ENCODE data around the gene PROS1. TPM values are rescaled to one million over a fixed set of nuclear protein-coding genes. Genes with fewer than 3 reads are reported as not detected.
A peak's percentile ranks its signal among the peaks of the same experiment; 100 is the strongest.

The PROS1 gene
- total and polyA plus RNA-seq, 10 of the 15 experiments (the other 5 are each of a cell fraction or from before 2014, with no cell fraction given), result 0.10 TPM; not detected in 9

- TF ChIP-seq E2F4 (IDR thresholded peaks at IDR 0.05; ENCODE audit: low read depth, low read length), result 0 out of 2 replicates have a peak, but pooled peaks have one; percentile 46
- TF ChIP-seq RFX5 (IDR thresholded peaks at IDR 0.05; ENCODE audit: low read depth, low read length), result peak; percentile 83
- TF ChIP-seq, protein P1, sequence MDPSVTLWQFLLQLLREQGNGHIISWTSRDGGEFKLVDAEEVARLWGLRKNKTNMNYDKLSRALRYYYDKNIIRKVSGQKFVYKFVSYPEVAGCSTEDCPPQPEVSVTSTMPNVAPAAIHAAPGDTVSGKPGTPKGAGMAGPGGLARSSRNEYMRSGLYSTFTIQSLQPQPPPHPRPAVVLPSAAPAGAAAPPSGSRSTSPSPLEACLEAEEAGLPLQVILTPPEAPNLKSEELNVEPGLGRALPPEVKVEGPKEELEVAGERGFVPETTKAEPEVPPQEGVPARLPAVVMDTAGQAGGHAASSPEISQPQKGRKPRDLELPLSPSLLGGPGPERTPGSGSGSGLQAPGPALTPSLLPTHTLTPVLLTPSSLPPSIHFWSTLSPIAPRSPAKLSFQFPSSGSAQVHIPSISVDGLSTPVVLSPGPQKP (IDR thresholded peaks at IDR 0.05; ENCODE audit: low read depth, low read length), result peak; percentile 17; the same call in 1 of the 2 replicates
- TF ChIP-seq FOXK2 (IDR thresholded peaks at IDR 0.05), result no peak
- no peak for TF ChIP-seq MLLT1 (IDR thresholded peaks at IDR 0.05)
- TF ChIP-seq MXI1 (IDR thresholded peaks at IDR 0.05; ENCODE audit: low read depth, low read length), result peak; percentile 94
- TF ChIP-seq POLR2AphosphoS2 (IDR thresholded peaks at IDR 0.05; ENCODE audit: low read depth, low read length), result no peak
- TF ChIP-seq CREB1 (IDR thresholded peaks at IDR 0.05; ENCODE audit: low read depth), result peak; percentile 95
- TF ChIP-seq ZNF217 (IDR thresholded peaks at IDR 0.05), result no peak
- no peak for TF ChIP-seq CBX5 (IDR thresholded peaks at IDR 0.05; ENCODE audit: low read depth)
- TF ChIP-seq ATF2 (IDR thresholded peaks at IDR 0.05; ENCODE audit: low read length), result no peak
- TF ChIP-seq GATAD2B (conservative IDR thresholded peaks at IDR 0.05; ENCODE audit: low read depth), result no peak
- TF ChIP-seq YY1 (IDR thresholded peaks at IDR 0.05; ENCODE audit: low read depth, low read length), result no peak; the same call in 1 of the 2 replicates
- TF ChIP-seq ZBED1 (IDR thresholded peaks at IDR 0.05; ENCODE audit: borderline replicate concordance), result no peak
- TF ChIP-seq STAT1 (conservative IDR thresholded peaks at IDR 0.05), result no peak
- TF ChIP-seq, protein P2, sequence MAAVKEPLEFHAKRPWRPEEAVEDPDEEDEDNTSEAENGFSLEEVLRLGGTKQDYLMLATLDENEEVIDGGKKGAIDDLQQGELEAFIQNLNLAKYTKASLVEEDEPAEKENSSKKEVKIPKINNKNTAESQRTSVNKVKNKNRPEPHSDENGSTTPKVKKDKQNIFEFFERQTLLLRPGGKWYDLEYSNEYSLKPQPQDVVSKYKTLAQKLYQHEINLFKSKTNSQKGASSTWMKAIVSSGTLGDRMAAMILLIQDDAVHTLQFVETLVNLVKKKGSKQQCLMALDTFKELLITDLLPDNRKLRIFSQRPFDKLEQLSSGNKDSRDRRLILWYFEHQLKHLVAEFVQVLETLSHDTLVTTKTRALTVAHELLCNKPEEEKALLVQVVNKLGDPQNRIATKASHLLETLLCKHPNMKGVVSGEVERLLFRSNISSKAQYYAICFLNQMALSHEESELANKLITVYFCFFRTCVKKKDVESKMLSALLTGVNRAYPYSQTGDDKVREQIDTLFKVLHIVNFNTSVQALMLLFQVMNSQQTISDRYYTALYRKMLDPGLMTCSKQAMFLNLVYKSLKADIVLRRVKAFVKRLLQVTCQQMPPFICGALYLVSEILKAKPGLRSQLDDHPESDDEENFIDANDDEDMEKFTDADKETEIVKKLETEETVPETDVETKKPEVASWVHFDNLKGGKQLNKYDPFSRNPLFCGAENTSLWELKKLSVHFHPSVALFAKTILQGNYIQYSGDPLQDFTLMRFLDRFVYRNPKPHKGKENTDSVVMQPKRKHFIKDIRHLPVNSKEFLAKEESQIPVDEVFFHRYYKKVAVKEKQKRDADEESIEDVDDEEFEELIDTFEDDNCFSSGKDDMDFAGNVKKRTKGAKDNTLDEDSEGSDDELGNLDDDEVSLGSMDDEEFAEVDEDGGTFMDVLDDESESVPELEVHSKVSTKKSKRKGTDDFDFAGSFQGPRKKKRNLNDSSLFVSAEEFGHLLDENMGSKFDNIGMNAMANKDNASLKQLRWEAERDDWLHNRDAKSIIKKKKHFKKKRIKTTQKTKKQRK (IDR thresholded peaks at IDR 0.05; ENCODE audit: low read depth, low read length), result no peak
- no peak for TF ChIP-seq SUPT20H (IDR thresholded peaks at IDR 0.05; ENCODE audit: borderline replicate concordance, control insufficient read depth, low read depth, low read length)
- TF ChIP-seq FOS (IDR thresholded peaks at IDR 0.05; ENCODE audit: borderline replicate concordance, extremely low read depth, insufficient read length), result peak; percentile 72
- TF ChIP-seq MYC (IDR thresholded peaks at IDR 0.05; ENCODE audit: insufficient read depth, insufficient read length, insufficient replicate concordance, low read length, severe bottlenecking), result no peak
- TF ChIP-seq RCOR1 (conservative IDR thresholded peaks at IDR 0.05; ENCODE audit: low read depth, low read length), result no peak
Measured at GRCh38 chr3:93979850-93980676, 6.4 kb upstream of the PROS1 start, which contains the start of gene ARL13B (continued).

Data from GM12878 (cell line).